ENCODE data around the gene CEP83. TPM values are rescaled to one million over a fixed set of nuclear protein-coding genes. Genes with fewer than 3 reads are reported as not detected.

CEP83 gene
- total RNA-seq, 1 donor from 2014 or later: 9.8 TPM

DNA sequence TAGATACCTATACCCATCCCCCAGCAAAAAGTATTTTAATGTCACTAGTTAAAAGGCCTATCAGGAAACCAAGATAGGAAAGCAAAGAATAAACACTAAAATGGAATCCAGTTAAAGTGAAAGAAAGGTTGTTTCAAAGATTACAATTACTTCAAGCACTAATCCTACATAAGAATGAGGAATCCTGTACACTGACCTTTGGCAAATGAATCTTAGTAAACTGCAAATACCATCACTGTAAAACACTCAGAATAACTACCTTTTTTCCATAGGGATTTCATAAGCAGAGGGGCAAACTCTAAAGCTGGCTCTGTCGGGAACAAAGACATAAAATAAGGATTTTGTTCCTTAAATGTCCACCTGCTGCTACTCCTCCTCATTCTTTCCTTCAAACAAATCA is 25.9 kb downstream of the CEP83 start:
- Histone ChIP-seq H3K9me3 (replicated peaks) (peaks cover 29% of the 10 kb centered on the region), H3K4me3 (no peak overlapping the region), H3K27me3 (ENCODE audit: low read depth) (no peaks in the 10 kb centered on the region), H3K36me3 (peaks cover 5% of the 10 kb centered on the region), H3K4me1 (peaks cover 20% of the 10 kb centered on the region), H3K27ac (replicated peaks) (no peak overlapping the region)
- no peak for DNase-seq
- TF ChIP-seq, protein P1, sequence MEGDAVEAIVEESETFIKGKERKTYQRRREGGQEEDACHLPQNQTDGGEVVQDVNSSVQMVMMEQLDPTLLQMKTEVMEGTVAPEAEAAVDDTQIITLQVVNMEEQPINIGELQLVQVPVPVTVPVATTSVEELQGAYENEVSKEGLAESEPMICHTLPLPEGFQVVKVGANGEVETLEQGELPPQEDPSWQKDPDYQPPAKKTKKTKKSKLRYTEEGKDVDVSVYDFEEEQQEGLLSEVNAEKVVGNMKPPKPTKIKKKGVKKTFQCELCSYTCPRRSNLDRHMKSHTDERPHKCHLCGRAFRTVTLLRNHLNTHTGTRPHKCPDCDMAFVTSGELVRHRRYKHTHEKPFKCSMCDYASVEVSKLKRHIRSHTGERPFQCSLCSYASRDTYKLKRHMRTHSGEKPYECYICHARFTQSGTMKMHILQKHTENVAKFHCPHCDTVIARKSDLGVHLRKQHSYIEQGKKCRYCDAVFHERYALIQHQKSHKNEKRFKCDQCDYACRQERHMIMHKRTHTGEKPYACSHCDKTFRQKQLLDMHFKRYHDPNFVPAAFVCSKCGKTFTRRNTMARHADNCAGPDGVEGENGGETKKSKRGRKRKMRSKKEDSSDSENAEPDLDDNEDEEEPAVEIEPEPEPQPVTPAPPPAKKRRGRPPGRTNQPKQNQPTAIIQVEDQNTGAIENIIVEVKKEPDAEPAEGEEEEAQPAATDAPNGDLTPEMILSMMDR (IDR thresholded peaks at IDR 0.05; ENCODE audit: borderline replicate concordance): no peak
- intact Hi-C loops (cut with micrococcal nuclease): no loop called here

DNA sequence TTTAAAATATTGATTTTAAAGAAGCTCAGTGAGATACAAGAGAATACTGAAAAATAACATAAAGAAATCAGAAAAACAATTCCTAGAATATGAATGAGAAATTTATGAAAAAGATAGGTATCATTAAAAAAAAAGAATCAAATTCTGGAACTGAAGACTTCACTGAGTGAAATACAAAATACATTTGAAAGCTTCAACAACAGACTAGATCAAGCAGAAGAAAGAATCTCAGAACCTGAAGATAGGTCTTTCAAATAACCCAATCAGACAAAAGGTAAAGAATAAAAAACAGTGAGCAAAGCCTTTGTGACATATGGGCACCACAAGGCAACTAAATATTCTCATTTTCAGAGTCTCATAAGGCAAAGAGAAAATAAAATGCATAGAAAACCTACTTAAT is 29.4 kb downstream of the CEP83 start:
- H3K27me3 ChIP-seq (ENCODE audit: low read depth): no peaks in the 10 kb centered on the region
- H3K4me1 ChIP-seq: peaks cover 30% of the 10 kb centered on the region
- no peak overlapping the region for H3K4me3 ChIP-seq
- TF ChIP-seq, protein P1 (IDR thresholded peaks at IDR 0.05; ENCODE audit: borderline replicate concordance): no peak
- peaks cover 5% of the 10 kb centered on the region for H3K36me3 ChIP-seq
- intact Hi-C loops (cut with micrococcal nuclease): no loop called here
- no peak for DNase-seq
- no peak overlapping the region for H3K27ac ChIP-seq (replicated peaks)
- peaks cover 29% of the 10 kb centered on the region for H3K9me3 ChIP-seq (replicated peaks)

DNA sequence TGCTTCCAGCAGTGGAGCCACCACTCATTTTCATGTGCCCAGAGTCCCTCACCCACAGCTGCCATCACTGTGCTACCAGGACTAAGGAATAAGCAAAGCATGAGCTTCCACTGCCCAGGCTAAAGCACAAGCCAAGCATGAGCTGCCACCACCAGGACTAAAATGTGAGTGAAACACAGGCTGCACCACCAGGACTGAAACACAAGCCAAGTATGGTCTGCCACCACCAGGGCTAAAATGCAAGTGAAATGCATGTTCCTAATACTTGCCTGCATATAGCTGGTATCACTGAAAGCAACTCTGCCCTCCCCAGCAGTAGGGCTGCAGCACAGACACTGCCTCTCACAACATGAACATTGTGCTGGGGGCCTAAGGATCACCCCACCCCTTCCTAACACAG is 30.0 kb downstream of the CEP83 start:
- intact Hi-C loops (cut with micrococcal nuclease): no loop called here
- no peak overlapping the region for H3K27ac ChIP-seq (replicated peaks)
- H3K4me1 ChIP-seq: peaks cover 25% of the 10 kb centered on the region
- H3K4me3 ChIP-seq: no peak overlapping the region
- peaks cover 29% of the 10 kb centered on the region for H3K9me3 ChIP-seq (replicated peaks)
- H3K27me3 ChIP-seq (ENCODE audit: low read depth): no peaks in the 10 kb centered on the region
- DNase-seq: no peak
- peaks cover 5% of the 10 kb centered on the region for H3K36me3 ChIP-seq
- TF ChIP-seq, protein P1 (IDR thresholded peaks at IDR 0.05; ENCODE audit: borderline replicate concordance): no peak

DNA sequence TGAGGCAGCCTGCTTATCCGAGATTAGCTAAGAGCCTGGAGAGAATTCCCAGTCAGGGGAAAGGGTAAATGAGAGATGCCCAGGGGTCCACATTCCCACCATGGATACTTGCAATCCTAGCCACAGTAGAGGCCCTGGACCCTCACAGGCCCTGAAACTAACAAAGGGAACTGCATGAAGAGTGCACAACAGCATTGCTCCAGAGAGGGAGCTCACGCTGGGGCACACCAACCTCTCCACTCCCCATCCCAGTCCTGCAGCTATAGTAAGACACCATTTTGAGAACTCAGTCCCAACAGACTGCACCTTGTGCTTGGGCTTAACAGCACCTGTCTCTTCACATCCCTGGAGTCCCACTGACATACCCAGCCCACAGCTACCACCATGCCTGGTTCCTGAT is 30.5 kb downstream of the CEP83 start:
- TF ChIP-seq, protein P1 (IDR thresholded peaks at IDR 0.05; ENCODE audit: borderline replicate concordance): no peak
- peaks cover 25% of the 10 kb centered on the region for H3K4me1 ChIP-seq
- no peaks in the 10 kb centered on the region for H3K27me3 ChIP-seq (ENCODE audit: low read depth)
- intact Hi-C loops (cut with micrococcal nuclease): no loop called here
- no peak overlapping the region for H3K27ac ChIP-seq (replicated peaks)
- no peak overlapping the region for H3K4me3 ChIP-seq
- no peak for DNase-seq
- H3K36me3 ChIP-seq: peaks cover 5% of the 10 kb centered on the region
- H3K9me3 ChIP-seq (replicated peaks): peaks cover 29% of the 10 kb centered on the region

DNA sequence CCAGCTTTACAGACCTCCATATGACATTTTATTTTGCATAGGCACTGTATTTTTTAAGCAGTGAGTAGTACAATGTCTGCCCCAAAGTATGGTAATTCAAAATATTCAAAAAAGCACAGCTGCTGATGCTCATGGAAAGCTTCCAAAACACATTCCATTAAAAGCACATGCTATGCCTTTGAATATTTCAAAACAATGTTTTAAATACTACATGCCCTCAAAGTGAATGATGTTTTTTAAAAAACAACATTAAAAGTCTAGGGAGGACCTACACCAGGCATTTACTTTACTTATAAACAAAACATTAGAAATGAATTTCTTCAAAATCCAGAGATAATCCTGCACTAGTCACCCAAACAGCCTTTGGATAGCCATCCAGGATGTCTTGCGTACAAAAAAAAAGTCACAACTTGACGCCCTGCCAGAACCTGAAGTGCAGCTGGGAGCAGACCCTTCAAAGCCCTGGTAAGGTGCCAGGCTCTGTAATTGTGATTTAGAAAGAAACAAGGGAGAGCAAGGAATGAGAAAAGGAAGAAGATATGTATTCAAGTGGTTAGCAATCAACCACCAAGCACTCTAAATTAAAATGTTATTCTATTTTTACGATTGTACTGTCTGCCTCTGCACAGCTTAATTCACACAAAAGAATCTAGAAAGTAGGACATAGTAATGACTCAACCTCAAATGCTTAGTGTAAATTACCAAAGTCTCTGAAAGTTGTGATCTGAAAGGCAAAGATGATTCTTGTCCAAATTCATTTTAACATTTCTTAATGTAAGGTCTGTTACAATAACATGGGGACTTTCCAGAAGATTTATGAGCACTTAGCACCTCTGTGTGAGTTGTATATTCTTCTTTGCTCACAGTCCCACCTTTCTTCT is 31.9 kb downstream of the CEP83 start:
- intact Hi-C loops (cut with micrococcal nuclease): no loop called here
- H3K27ac ChIP-seq (replicated peaks): peak overlapping the region; percentile 51
- peaks cover 18% of the 10 kb centered on the region for H3K4me1 ChIP-seq
- H3K4me3 ChIP-seq: no peak overlapping the region
- TF ChIP-seq, protein P1 (IDR thresholded peaks at IDR 0.05; ENCODE audit: borderline replicate concordance): no peak
- H3K36me3 ChIP-seq: peaks cover 5% of the 10 kb centered on the region
- DNase-seq: peak; percentile 28
- H3K27me3 ChIP-seq (ENCODE audit: low read depth): no peaks in the 10 kb centered on the region
- H3K9me3 ChIP-seq (replicated peaks): peaks cover 35% of the 10 kb centered on the region
